WERI-Rb-1 (cell line): ENCODE results near the gene ABCC5.

Experiments
- DNase-seq: peaks from one replicate; pipeline ENCODE4 v3.0.0-alpha.2; 2020
- H3K27ac ChIP-seq: fragments of 250-450 bp; sonication (Bioruptor Pico); 2 replicates; pipeline ENCODE4 v1.5.1; 2020; ENCODE audit warnings: mild to moderate bottlenecking, moderate library complexity
- H3K27me3 ChIP-seq: fragments of 250-450 bp; sonication (Bioruptor Pico); 2 replicates; pipeline ENCODE4 v1.5.1; 2021; ENCODE audit warnings: mild to moderate bottlenecking, low read depth, moderate library complexity; ENCODE audit not compliant: insufficient read depth, severe bottlenecking
- H3K36me3 ChIP-seq: fragments of 250-450 bp; sonication (Bioruptor Pico); 2 replicates; pipeline ENCODE4 v1.5.1; 2020; ENCODE audit warnings: mild to moderate bottlenecking, moderate library complexity
- H3K4me3 ChIP-seq: 2 replicates; pipeline ENCODE4 v1.5.1; 2011; ENCODE audit warnings: low read depth, mild to moderate bottlenecking, control low read depth, low read length
- H3K9me3 ChIP-seq: fragments of 250-450 bp; sonication (Bioruptor Pico); 2 replicates; pipeline ENCODE4 v1.5.1; 2021; ENCODE audit warnings: mild to moderate bottlenecking, moderate library complexity; ENCODE audit not compliant: severe bottlenecking
- TF ChIP-seq, protein P1 (sequence below): IDR thresholded peaks from 2 replicates; pipeline ENCODE4 v1.5.1; 2011; ENCODE audit warnings: low read depth, mild to moderate bottlenecking, control low read depth, inconsistent platforms, low read length

Gene ABCC5

GRCh38 chr3:183920416-183920815 lies 97.3 kb downstream of the ABCC5 start:
- H3K4me3 ChIP-seq: no peak overlapping the region
- no peak for DNase-seq
- no peaks in the 10 kb centered on the region for H3K9me3 ChIP-seq
- H3K36me3 ChIP-seq: peaks cover 6% of the 10 kb centered on the region
- H3K27ac ChIP-seq: no peak overlapping the region
- TF ChIP-seq, protein P1, sequence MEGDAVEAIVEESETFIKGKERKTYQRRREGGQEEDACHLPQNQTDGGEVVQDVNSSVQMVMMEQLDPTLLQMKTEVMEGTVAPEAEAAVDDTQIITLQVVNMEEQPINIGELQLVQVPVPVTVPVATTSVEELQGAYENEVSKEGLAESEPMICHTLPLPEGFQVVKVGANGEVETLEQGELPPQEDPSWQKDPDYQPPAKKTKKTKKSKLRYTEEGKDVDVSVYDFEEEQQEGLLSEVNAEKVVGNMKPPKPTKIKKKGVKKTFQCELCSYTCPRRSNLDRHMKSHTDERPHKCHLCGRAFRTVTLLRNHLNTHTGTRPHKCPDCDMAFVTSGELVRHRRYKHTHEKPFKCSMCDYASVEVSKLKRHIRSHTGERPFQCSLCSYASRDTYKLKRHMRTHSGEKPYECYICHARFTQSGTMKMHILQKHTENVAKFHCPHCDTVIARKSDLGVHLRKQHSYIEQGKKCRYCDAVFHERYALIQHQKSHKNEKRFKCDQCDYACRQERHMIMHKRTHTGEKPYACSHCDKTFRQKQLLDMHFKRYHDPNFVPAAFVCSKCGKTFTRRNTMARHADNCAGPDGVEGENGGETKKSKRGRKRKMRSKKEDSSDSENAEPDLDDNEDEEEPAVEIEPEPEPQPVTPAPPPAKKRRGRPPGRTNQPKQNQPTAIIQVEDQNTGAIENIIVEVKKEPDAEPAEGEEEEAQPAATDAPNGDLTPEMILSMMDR: no peak
- no peaks in the 10 kb centered on the region for H3K27me3 ChIP-seq

DNA sequence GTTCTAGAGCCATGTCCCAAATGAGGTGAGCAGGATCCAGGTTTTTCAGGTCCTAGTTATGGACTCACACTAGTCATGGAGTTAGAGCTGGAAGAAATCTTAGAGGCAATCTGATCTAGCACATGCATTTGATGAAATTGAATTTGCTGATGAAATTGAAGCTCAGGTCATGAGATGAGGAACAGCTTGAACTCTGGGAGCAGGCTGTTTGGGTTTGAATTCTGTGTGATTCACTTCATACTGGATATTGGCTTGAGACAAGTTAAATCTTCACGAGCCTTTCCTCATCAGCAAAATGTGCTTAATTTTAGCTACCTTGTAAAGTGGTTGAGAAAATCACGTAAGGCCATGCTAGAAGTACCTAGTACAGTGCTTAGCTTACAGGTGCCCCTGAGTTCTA lies 99.5 kb downstream of the ABCC5 start:
- Histone ChIP-seq H3K36me3 (no peaks in the 10 kb centered on the region; the same call in none of the 2 replicates), H3K27me3 (no peaks in the 10 kb centered on the region), H3K27ac (no peak overlapping the region), H3K4me3 (no peak overlapping the region), H3K9me3 (no peaks in the 10 kb centered on the region)
- no peak for DNase-seq
- TF ChIP-seq, protein P1: no peak

GRCh38 chr3:183917776-183918175 lies 99.9 kb downstream of the ABCC5 start:
- Histone ChIP-seq H3K27me3 (no peaks in the 10 kb centered on the region), H3K4me3 (no peak overlapping the region), H3K36me3 (no peaks in the 10 kb centered on the region; the same call in none of the 2 replicates), H3K27ac (no peak overlapping the region), H3K9me3 (no peaks in the 10 kb centered on the region)
- no peak for DNase-seq
- TF ChIP-seq, protein P1: no peak

- TF ChIP-seq, protein P1: no peak
- no peaks in the 10 kb centered on the region for H3K36me3 ChIP-seq
- H3K27me3 ChIP-seq: no peaks in the 10 kb centered on the region
- H3K4me3 ChIP-seq: no peak overlapping the region
- no peak overlapping the region for H3K27ac ChIP-seq
- H3K9me3 ChIP-seq: no peaks in the 10 kb centered on the region
- DNase-seq: no peak
Observed at GRCh38 chr3:183914856-183915255, 102.8 kb downstream of the ABCC5 start.

DNA sequence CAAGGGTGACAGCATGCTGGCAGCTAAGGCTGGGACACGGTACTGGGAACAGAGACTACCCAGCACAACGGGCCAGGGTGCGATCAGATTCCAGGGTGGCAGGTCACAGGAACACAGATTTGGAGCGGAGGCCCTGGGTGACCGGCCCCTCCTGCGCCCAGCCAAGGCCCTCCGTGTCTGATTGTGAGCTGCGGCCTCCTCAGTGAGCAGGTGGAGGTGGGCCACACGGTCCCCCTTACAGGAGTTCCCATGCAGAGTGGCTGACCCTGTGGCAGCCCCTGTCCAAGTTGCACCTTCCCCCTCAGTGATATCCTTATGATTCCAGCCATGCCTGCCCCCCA lies 104.1 kb downstream of the ABCC5 start:
- Histone ChIP-seq H3K4me3 (no peak overlapping the region), H3K27me3 (no peaks in the 10 kb centered on the region), H3K27ac (no peak overlapping the region), H3K9me3 (no peaks in the 10 kb centered on the region), H3K36me3 (no peaks in the 10 kb centered on the region)
- TF ChIP-seq, protein P1: no peak
- no peak for DNase-seq

DNA sequence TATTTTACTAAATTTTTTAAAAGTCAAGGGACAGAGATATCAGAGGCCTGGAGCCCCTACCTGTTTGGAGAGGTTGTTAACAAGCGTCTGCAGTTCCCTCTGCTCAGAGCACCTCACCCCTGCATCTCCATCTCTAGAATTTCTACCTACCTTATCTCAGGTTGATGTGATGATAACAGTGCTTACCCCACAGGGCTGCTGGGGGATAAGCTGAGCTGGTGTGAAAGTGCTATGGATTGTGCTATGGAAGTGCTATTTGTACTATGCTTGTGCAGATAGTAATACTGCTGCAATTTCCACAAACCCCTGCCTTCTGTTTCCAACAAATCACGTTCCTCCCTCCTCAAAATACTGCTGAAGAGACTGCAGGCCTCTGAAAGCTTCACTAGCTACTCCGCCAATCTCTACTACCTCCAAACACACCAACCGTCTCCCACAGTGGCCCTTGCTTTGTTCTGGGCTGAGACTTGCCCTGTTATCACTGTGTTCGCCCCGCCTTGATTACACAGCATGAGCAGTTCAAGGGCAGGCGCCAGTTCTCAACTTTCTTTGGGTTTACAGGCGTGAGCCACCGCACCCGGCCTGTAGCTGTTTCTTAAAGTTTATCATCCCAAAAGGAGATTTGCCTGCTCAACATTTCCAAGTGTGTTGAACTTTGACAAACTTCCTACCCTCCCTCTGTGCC lies 104.6 kb downstream of the ABCC5 start:
- TF ChIP-seq, protein P1: no peak
- Histone ChIP-seq H3K9me3 (no peaks in the 10 kb centered on the region), H3K36me3 (no peaks in the 10 kb centered on the region), H3K27ac (no peak overlapping the region), H3K27me3 (no peaks in the 10 kb centered on the region), H3K4me3 (no peak overlapping the region)
- no peak for DNase-seq
